ENCODE data around the gene ARHGAP10.

ARHGAP10 gene

DNA sequence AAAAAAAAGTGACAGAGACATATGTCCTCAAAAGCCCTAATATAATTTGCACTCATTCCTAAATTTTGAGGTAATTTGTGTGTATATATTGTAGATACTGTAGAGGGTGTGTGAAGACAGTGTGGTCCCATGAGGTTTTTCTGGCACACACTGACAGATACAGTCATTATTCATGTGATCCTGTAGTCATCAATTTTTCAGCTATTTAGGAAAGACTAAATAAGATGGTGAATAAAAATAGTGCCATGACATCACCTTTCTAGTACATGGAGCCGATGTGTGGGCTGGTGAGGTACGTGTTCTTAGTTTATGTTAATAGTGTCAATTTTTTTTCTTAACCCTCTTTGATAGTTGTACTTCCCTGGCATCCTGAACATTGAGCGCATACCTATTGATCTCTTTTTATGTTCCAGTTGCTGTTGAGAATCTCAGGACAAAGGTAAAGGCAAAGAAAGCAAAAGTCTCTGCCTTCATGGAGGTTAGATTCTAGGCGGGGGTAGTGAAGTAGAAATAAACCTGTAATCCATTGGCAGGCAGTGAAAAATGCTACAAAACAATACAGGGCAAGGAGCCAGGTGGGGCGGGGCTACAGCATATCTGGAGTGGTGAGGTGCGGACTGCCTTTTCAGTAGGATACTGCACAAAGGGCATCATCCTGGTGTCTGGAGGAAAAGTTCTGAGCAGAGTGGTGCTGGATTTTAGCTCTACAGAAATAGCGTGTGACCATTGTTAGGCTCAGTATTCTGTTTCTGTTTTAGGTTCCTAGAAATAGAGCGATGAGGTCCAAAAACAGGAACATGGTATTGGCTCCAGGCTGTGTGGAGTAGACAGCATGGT lies 93.8 kb downstream of the ARHGAP10 start:
- DNase-seq (ENCODE audit: low read depth in 2 of 2) = no peak

DNA sequence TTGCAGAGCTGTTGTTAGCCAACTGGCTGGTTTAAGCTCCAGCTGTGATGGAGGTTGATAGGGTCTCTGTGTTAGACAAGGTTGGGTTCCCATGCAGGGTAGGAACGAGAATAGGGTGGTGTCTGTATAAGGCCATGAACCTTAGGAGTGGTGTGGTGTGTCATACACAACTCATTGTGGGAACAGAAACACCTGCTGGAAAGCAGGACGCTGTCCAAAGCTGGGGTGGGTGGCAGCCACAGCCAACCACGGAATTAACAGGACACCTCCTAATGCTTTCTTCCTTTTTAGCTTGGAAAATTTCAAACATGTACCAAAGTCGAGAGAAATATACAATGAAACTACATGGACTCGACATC lies 94.4 kb downstream of the ARHGAP10 start:
- no peak for DNase-seq (ENCODE audit: low read depth in 2 of 2)

- DNase-seq (ENCODE audit: low read depth in 2 of 2) = no peak
Observed at GRCh38 chr4:147828331-147828905, 96.5 kb downstream of the ARHGAP10 start.

- DNase-seq (ENCODE audit: low read depth in 2 of 2) = no peak
Observed at GRCh38 chr4:147829401-147830101, 97.7 kb downstream of the ARHGAP10 start.

DNA sequence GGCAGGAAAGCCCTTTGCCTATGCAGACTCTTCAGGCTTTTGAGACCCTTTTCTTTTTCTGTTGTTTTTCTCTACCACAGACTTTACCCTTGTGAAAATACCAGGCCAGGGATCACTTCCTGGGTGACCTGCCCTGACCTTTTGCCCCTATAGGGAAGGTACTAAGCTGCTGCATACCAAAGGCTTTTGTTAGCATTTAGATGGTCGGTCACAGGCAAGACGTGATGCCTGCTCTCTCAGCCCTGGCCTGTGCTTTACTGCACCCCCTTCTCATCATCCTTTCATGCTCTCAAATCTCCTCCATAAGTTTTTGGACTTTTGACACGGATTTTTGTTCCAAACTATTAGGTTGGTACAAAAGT lies 98.2 kb downstream of the ARHGAP10 start:
- DNase-seq (ENCODE audit: low read depth in 2 of 2) = no peak

GRCh38 chr4:147830987-147831386 lies 99.1 kb downstream of the ARHGAP10 start:
- DNase-seq (ENCODE audit: low read depth in 2 of 2) = no peak

DNA sequence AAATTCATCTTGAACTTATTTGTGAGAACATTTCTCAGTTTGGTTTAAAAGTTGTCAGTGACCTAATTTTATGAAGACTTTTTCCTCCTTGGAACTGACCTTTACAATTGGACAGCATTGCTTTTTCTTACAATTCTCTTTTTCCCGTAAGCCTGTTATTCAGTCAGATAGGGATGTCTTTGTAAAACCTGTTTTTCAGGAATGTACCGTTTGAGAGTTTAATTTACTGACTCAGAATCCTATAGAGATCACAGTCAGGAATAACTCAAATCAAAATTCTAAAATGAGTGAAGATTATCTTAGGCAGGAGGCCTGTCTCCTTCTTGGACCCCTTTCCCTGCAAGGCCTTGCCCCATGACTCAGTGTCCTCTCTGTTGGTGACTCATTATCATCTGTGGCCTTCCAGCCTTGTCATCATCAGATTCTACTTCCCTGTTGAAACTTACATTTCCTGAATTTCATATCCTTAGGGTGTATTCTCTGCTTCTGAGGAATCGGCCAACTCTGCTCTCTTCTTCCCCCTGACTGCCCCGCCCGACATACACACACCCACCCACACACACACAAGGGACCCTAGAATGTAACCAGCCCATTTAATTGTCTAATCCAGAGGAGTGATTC lies 99.8 kb downstream of the ARHGAP10 start:
- DNase-seq (ENCODE audit: low read depth in 2 of 2) = no peak

- DNase-seq (ENCODE audit: low read depth in 2 of 2) = no peak
Observed at GRCh38 chr4:147833254-147833653, 101.4 kb downstream of the ARHGAP10 start.

- DNase-seq (ENCODE audit: low read depth in 2 of 2) = no peak
Observed at GRCh38 chr4:147833741-147834140, 101.9 kb downstream of the ARHGAP10 start.

DNA sequence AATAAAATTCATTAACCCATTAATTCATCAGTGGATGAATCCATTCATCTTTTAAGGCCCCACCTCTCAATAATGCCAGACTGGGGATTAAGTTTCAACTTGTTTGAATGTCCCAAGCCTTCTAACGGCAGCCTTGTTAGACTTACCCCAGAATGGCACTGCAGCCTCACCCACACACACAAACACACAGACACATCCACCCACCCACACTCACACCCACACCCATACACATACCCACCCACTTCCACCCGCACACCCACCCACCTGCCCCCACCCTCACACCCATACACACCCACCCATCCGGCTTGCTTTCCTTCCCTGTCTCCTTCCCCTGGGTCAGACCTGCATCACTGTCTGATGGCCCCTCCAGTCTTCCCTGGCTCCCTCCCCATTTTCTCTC lies 102.6 kb downstream of the ARHGAP10 start:
- DNase-seq (ENCODE audit: low read depth in 2 of 2) = no peak

GRCh38 chr4:147836807-147837206 lies 104.9 kb downstream of the ARHGAP10 start:
- no peak for DNase-seq (ENCODE audit: low read depth in 2 of 2)

- DNase-seq (ENCODE audit: low read depth in 2 of 2) = no peak
Observed at GRCh38 chr4:147837435-147837834, 105.5 kb downstream of the ARHGAP10 start.

- DNase-seq (ENCODE audit: low read depth in 2 of 2) = no peak
Observed at GRCh38 chr4:147837854-147838253, 106.0 kb downstream of the ARHGAP10 start.

- no peak for DNase-seq (ENCODE audit: low read depth in 2 of 2)
Observed at GRCh38 chr4:147839200-147839599, 107.3 kb downstream of the ARHGAP10 start.

DNA sequence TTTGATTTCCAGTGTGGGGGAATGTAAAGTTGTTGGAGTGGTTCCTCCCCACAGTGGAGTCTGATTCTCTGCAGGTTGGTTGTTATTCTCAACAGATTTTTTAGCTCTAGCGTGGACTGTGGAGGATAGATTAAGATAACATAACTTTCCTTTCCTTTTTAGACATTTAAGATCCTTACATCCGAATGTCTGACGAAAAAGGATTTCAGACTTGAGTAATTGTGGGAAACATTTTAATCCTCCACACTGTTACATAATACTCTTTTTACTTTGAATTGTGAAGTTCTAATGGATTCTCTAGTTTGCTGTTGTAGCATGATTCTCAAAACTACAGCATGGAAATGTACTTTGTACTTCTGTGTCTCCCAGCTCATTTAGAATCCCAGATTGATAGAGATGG lies 107.8 kb downstream of the ARHGAP10 start:
- DNase-seq (ENCODE audit: low read depth in 2 of 2) = no peak

- DNase-seq (ENCODE audit: low read depth in 2 of 2) = no peak
Observed at GRCh38 chr4:147840838-147841738, 109.2 kb downstream of the ARHGAP10 start.

DNA sequence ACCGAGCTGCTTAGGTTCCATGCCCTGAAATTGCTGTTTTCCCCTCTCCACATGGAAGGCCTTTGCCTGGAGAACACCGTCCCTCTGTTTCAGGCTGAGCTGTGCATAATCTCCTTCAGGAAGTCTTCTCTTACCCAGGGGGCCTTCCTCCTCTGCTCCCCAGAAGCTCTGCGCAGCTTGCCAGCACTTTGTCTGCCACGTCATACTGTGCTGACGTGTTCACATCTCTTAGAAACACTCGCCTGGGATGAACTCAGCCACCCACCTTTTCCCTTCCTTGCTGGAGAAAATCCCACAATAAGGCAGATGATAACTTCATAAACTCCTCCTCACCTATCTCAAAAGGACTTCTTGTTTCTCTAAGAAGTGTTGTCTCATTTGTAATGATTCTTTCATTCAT lies 110.7 kb downstream of the ARHGAP10 start:
- no peak for DNase-seq (ENCODE audit: low read depth in 2 of 2)

DNA sequence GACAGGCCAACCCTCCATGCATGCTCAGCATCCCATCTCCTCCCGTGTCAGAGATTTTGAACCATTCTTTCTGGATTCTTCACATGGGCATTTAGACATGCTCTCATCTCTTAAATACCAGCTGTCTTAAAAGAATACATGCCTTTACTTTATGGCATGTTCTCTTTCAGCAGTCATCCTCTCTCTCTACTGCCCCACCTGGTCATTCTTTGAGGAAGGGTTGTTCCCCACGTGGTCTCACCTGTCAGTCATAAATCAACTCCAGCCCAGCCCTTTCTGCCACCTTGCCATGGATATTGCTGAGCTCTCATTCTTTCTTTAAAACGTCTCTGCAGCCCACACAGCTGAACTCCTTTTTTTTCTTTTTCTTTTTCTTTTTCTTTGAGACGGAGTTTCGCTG lies 111.3 kb downstream of the ARHGAP10 start:
- no peak for DNase-seq (ENCODE audit: low read depth in 2 of 2)

DNA sequence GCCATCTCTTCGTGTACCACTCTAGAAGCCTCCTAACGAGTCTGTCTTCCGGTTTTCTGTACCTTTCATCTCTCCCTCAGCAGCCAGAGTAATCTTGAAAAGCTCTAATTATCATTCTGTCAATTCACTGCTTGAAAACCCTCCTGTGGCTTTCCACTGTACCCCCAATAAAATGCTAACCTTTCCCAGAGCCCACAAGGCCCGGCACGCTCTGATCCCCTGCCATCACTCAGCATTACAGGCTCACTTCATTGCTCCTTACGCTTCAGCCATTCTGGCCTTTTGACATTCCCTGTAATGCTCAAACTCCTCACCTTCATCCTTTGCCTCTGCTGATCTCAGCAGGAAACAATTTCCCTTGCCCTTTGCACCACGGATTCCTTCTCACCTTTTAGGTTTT lies 112.9 kb downstream of the ARHGAP10 start:
- DNase-seq (ENCODE audit: low read depth in 2 of 2) = no peak

DNA sequence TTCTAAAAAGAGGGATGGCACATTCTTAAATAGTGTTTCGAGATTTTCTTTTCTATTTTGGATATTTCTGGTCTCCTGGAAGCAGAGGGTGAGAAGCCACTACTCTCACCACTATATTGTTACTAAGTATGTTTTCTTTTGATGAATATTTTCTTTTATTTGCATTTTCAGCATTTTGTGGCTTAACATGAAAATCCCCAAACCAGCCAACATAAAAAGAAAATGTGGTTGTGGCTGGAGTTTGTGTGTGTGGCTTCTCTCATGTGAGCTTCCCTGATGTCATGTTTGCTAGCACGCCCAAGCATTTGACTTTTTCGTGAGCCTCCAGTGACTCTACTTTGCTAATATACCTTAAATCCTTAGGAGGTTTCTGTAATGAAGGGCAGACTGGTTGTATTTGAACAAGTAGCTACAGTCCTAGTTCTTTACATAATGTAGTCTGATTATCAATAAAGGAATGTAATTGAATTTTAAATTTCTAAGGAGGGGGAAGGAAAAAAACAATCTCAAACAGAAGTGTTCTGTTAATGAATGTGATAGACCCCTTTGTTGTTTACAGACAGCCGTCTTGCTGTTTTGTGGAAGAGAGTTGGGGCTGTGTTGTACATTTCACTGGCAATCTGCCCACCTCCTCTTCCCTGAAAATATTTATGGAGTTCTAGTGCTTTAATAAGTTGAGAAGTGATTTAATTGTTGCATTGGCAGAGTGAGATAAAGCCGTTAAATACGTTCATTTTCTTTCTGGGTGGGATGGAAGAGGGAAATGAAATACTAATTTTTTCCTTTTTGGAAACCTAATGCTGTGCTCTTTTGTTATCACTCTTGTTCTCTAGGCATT lies 114.6 kb downstream of the ARHGAP10 start:
- no peak for DNase-seq (ENCODE audit: low read depth in 2 of 2)
